Liver (tissue), 9 donors: ENCODE data around the gene RBKS. TPM values are rescaled to one million over a fixed set of nuclear protein-coding genes. Genes with fewer than 3 reads are reported as not detected.

Experiments
- DNase-seq: peaks from one replicate; pipeline ENCODE4 v3.0.0-alpha.2; 2017; ENCODE audit warnings: low spot score
- H3K27ac ChIP-seq, 2 donors: one replicate each; pipeline ENCODE4 v1.7.0; 2013; ENCODE audit warnings: inconsistent platforms in 2 of 2, low read length in 2 of 2, control low read depth in 1 of 2, low read depth in 1 of 2, mild to moderate bottlenecking in 1 of 2
- H3K27me3 ChIP-seq, 4 donors: one replicate each; pipeline versions ENCODE4 v1.6.1 to v1.7.0; 2013; ENCODE audit warnings: low read length in 3 of 4, inconsistent platforms in 1 of 4, mild to moderate bottlenecking in 1 of 4, moderate library complexity in 1 of 4; ENCODE audit not compliant: control insufficient read depth in 4 of 4, insufficient read depth in 4 of 4
- H3K36me3 ChIP-seq, 4 donors: one replicate each; pipeline versions ENCODE4 v1.6.1 to v1.7.0; 2013; ENCODE audit warnings: low read length in 3 of 4, mild to moderate bottlenecking in 3 of 4, low read depth in 1 of 4, moderate library complexity in 1 of 4; ENCODE audit not compliant: control insufficient read depth in 4 of 4, insufficient read depth in 3 of 4
- H3K4me1 ChIP-seq, 4 donors: one replicate each; pipeline versions ENCODE4 v1.6.1 to v1.7.0; 2013; ENCODE audit warnings: low read length in 3 of 4, mild to moderate bottlenecking in 3 of 4, moderate library complexity in 1 of 4; ENCODE audit not compliant: control insufficient read depth in 4 of 4, insufficient read depth in 4 of 4
- H3K4me3 ChIP-seq, 3 donors: one replicate each; pipeline versions ENCODE4 v1.6.1 to v1.7.0; 2013; ENCODE audit warnings: low read length in 3 of 3, control low read depth in 1 of 3, low read depth in 1 of 3, mild to moderate bottlenecking in 1 of 3
- H3K9ac ChIP-seq, 2 donors: one replicate each; pipeline ENCODE4 v1.7.0; 2013; ENCODE audit warnings: low read length in 2 of 2, mild to moderate bottlenecking in 2 of 2, moderate library complexity in 2 of 2, control low read depth in 1 of 2, low read depth in 1 of 2
- H3K9me3 ChIP-seq, 4 donors: one replicate each; pipeline versions ENCODE4 v1.6.1 to v1.7.0; 2013; ENCODE audit warnings: low read length in 3 of 4; ENCODE audit not compliant: control insufficient read depth in 4 of 4
- FOXA1 ChIP-seq: IDR thresholded peaks from 2 replicates; pipeline ENCODE4 v1.6.1; 2016; ENCODE audit warnings: antibody characterized with exemption
- FOXA2 ChIP-seq: IDR thresholded peaks from 2 replicates; pipeline ENCODE4 v1.6.1; 2016; ENCODE audit warnings: antibody characterized with exemption
- HNF4A ChIP-seq, 2 donors: conservative IDR thresholded peaks; 2 replicates each; pipeline ENCODE4 v1.6.1; 2016; ENCODE audit warnings: antibody characterized with exemption in 2 of 2, mild to moderate bottlenecking in 2 of 2
- RAD21 ChIP-seq, 2 donors: IDR thresholded peaks; 2 replicates each; pipeline ENCODE4 v1.6.1; 2016; ENCODE audit warnings: antibody characterized with exemption in 2 of 2, mild to moderate bottlenecking in 2 of 2
- TAF1 ChIP-seq: conservative IDR thresholded peaks from 2 replicates; pipeline ENCODE4 v1.6.1; 2016; ENCODE audit warnings: antibody characterized with exemption, mild to moderate bottlenecking
- YY1 ChIP-seq: IDR thresholded peaks from 2 replicates; pipeline ENCODE4 v1.6.1; 2016; ENCODE audit warnings: antibody characterized with exemption, mild to moderate bottlenecking
- WGBS: extraction: QIAGEN DNeasy Blood & Tissue Kit; methylation state at CpG from one replicate; pipeline ENCODE4 v1.1.7; 2013; 5-methylcytosine and 5-hydroxymethylcytosine counted together
- polyA plus RNA-seq, 2 donors: library from polyadenylated mRNA; stranded (reverse) in 1 of 2; unstranded in 1 of 2; fragments of 200-250 nt in 1 of 2; fragments of >200 nt in 1 of 2; fragmentation: Nextera tagmentation in 1 of 2; extraction: Ambion mirVana in 1 of 2; gene quantifications; one replicate each; pipeline versions ENCODE4 v1.2.1 to v1.2.3, GENCODE V29; 2013 to 2015
- total RNA-seq, 2 donors: library from RNA; depleted of rRNA; stranded (reverse); fragments of >200 nt; gene quantifications; one replicate each; pipeline ENCODE4 v1.2.3, GENCODE V29; 2014
- TF ChIP-seq, protein P1 (sequence below): IDR thresholded peaks from 2 replicates; pipeline ENCODE4 v1.6.1; 2016; ENCODE audit warnings: antibody characterized with exemption
- TF ChIP-seq, protein P2 (sequence below): fragments of 150-350 bp; IDR thresholded peaks from 2 replicates; pipeline ENCODE4 v1.5.1; 2017; ENCODE audit warnings: improper control_type of control experiment, low read depth, low read length; ENCODE audit not compliant: missing input control
- donor health status: healthy.
- donor health status: healthy.
- donor health status: healthy.
- donor health status: healthy.
- donor health status: healthy.

Gene RBKS
- total and polyA plus RNA-seq, 4 donors, result 6.3 to 18.8 (median 15.2) TPM

DNA sequence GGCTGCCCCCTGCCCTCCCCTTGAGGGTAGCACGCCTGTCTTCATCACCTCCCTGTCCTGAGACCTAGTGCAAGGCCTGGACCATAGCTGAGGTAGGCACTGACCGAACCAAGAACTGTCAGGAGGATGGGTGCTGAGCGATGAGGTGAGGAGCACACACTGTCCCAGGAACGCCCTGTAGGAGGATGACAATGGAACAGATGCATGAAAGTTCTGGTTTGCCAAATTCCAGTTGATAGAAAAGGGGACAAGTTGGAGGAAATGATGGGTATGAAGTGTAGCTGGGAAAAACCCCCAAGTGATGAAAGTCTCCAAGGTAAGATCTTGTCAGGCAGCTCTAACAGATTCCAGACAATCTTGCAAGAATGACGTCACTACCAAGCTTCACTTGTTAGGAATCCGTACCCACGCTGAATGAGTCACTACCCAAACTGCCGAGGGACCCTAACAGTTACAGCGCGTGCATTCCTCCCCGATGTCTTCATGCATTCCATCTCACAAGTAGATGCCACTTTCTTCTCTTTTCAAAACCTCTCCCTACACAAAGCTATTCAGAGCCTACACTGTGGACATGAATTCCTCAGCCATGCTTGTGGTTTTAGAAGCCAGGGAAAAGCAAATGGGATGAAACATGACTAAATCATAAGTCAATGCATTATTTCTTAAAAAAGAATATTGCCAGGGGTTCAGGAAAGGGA is 91.1 kb downstream of the RBKS start:
- no peak overlapping the region for H3K4me3 ChIP-seq
- no peak overlapping the region for H3K9ac ChIP-seq
- H3K27me3 ChIP-seq, result no peaks in the 10 kb centered on the region
- H3K36me3 ChIP-seq, result peaks cover 0 to 2% (median under 1%) of the 10 kb centered on the region in 4 donors
- no peaks in the 10 kb centered on the region for H3K9me3 ChIP-seq
- H3K4me1 ChIP-seq, result no peaks in the 10 kb centered on the region
- no peak for TF ChIP-seq YY1
- DNase-seq, result no peak
- H3K27ac ChIP-seq, result no peak overlapping the region
- WGBS, result 94% methylated on average over 11 of the region's 11 CpGs

DNA sequence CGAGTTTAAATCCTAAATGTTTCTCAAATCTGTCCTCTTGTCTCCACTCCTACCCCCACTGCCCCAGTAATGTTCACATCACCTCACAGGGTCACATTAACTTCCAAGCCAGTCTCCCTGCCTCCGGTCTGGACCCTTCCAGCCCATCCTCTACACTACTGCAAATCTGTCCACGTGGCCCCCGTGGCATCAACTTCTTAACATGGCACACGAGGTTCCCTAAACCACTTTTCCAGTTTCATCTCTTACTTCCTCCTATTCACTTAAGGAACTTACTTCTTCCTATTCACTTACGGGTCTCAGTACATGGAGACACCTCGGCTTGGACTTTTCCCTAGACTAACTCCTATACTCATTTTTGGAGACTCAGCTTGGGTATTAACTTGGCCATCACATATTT is 91.7 kb downstream of the RBKS start:
- no peak for DNase-seq
- Histone ChIP-seq H3K36me3 (peaks cover 0 to 2% (median under 1%) of the 10 kb centered on the region in 4 donors), H3K27ac (no peak overlapping the region), H3K9me3 (no peaks in the 10 kb centered on the region), H3K4me3 (no peak overlapping the region), H3K9ac (no peak overlapping the region), H3K4me1 (no peaks in the 10 kb centered on the region), H3K27me3 (no peaks in the 10 kb centered on the region)
- WGBS, result 91% methylated on average over 7 of the region's 7 CpGs
- no peak for TF ChIP-seq HNF4A (conservative IDR thresholded peaks at IDR 0.05)
- TF ChIP-seq TAF1, result no peak
- no peak for TF ChIP-seq RAD21 (IDR thresholded peaks at IDR 0.05)

DNA sequence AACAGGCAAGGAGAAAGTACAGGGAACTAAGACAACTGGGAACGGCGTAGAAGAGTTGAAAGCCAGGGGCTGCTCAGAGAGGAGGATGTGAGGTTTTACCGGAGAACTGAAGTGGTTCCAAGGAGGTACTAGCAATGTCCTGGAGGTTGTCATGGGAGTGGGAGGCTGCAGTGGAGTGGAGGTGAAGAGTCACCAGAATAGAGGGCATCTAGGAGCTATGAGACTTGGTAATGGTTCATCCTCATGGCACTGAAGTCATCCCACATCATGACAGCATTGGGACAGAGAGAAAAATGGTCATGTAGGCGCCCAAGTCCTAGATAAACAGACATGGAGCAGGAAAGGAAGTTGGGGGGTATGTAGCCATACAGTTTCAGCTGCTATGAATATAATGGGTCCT is 92.3 kb downstream of the RBKS start:
- Histone ChIP-seq H3K36me3 (peaks cover 0 to 2% (median under 1%) of the 10 kb centered on the region in 4 donors), H3K4me1 (no peaks in the 10 kb centered on the region), H3K27me3 (no peaks in the 10 kb centered on the region), H3K4me3 (no peak overlapping the region), H3K9me3 (no peaks in the 10 kb centered on the region), H3K27ac (no peak overlapping the region), H3K9ac (no peak overlapping the region)
- DNase-seq, result no peak
- 95% methylated on average over 4 of the region's 4 CpGs for WGBS
- TF ChIP-seq, protein P1, sequence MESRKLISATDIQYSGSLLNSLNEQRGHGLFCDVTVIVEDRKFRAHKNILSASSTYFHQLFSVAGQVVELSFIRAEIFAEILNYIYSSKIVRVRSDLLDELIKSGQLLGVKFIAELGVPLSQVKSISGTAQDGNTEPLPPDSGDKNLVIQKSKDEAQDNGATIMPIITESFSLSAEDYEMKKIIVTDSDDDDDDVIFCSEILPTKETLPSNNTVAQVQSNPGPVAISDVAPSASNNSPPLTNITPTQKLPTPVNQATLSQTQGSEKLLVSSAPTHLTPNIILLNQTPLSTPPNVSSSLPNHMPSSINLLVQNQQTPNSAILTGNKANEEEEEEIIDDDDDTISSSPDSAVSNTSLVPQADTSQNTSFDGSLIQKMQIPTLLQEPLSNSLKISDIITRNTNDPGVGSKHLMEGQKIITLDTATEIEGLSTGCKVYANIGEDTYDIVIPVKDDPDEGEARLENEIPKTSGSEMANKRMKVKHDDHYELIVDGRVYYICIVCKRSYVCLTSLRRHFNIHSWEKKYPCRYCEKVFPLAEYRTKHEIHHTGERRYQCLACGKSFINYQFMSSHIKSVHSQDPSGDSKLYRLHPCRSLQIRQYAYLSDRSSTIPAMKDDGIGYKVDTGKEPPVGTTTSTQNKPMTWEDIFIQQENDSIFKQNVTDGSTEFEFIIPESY, result no peak
- TF ChIP-seq, protein P2, sequence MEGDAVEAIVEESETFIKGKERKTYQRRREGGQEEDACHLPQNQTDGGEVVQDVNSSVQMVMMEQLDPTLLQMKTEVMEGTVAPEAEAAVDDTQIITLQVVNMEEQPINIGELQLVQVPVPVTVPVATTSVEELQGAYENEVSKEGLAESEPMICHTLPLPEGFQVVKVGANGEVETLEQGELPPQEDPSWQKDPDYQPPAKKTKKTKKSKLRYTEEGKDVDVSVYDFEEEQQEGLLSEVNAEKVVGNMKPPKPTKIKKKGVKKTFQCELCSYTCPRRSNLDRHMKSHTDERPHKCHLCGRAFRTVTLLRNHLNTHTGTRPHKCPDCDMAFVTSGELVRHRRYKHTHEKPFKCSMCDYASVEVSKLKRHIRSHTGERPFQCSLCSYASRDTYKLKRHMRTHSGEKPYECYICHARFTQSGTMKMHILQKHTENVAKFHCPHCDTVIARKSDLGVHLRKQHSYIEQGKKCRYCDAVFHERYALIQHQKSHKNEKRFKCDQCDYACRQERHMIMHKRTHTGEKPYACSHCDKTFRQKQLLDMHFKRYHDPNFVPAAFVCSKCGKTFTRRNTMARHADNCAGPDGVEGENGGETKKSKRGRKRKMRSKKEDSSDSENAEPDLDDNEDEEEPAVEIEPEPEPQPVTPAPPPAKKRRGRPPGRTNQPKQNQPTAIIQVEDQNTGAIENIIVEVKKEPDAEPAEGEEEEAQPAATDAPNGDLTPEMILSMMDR, result no peak
- TF ChIP-seq FOXA2 (no peak), FOXA1 (no peak)
